H9 (cell line): Measurements from ENCODE around the gene VSTM4. TPM values are rescaled to one million over a fixed set of nuclear protein-coding genes. Genes with fewer than 3 reads are reported as not detected.

Experiments used
- DNase-seq: peaks from one replicate; pipeline ENCODE4 v3.0.0-alpha.2; 2017
- H2AFZ ChIP-seq: one replicate; pipeline ENCODE4 v1.6.1; 2013; ENCODE audit warnings: mild to moderate bottlenecking, low read length, control low read depth, moderate library complexity
- H2AK5ac ChIP-seq: 2 replicates; pipeline ENCODE4 v1.6.1; 2013; ENCODE audit warnings: low read length, control low read depth, mixed read lengths; ENCODE audit not compliant: insufficient read length
- H2BK120ac ChIP-seq: one replicate; pipeline ENCODE4 v1.6.1; 2013; ENCODE audit warnings: low read depth, mild to moderate bottlenecking, low read length, control low read depth, inconsistent platforms; ENCODE audit not compliant: poor library complexity, severe bottlenecking
- H2BK12ac ChIP-seq: 2 replicates; pipeline ENCODE4 v1.6.1; 2013; ENCODE audit warnings: low read length, control low read depth, mixed read lengths, low read depth; ENCODE audit not compliant: insufficient read length
- H2BK15ac ChIP-seq: 2 replicates; pipeline ENCODE4 v1.6.1; 2013; ENCODE audit warnings: low read depth, low read length, control low read depth
- H2BK20ac ChIP-seq: one replicate; pipeline ENCODE4 v1.6.1; 2013; ENCODE audit warnings: low read depth, mild to moderate bottlenecking, low read length, control low read depth, inconsistent platforms; ENCODE audit not compliant: poor library complexity, severe bottlenecking
- H2BK5ac ChIP-seq: 2 replicates; pipeline ENCODE4 v1.6.1; 2013; ENCODE audit warnings: low read length, control low read depth, mixed read lengths; ENCODE audit not compliant: insufficient read length
- H3K14ac ChIP-seq: 2 replicates; pipeline ENCODE4 v1.6.1; 2013; ENCODE audit warnings: low read length, control low read depth; ENCODE audit not compliant: insufficient read depth
- H3K18ac ChIP-seq: 2 replicates; pipeline ENCODE4 v1.6.1; 2013; ENCODE audit warnings: low read depth, mild to moderate bottlenecking, mixed read lengths, low read length, control low read depth; ENCODE audit not compliant: insufficient read length
- H3K23ac ChIP-seq: 2 replicates; pipeline ENCODE4 v1.6.1; 2013; ENCODE audit warnings: low read length, control low read depth, mixed read lengths, low read depth; ENCODE audit not compliant: insufficient read length
- H3K23me2 ChIP-seq: 2 replicates; pipeline ENCODE4 v1.6.1; 2013; ENCODE audit warnings: low read depth, mild to moderate bottlenecking, mixed read lengths, low read length, control low read depth; ENCODE audit not compliant: insufficient read length, poor library complexity, severe bottlenecking
- H3K27ac ChIP-seq: 2 replicates; pipeline ENCODE4 v1.5.1; 2013; ENCODE audit warnings: low read length, control low read depth, mixed read lengths, low read depth; ENCODE audit not compliant: insufficient read length
- H3K27me3 ChIP-seq: 2 replicates; pipeline ENCODE4 v1.6.1; 2013; ENCODE audit warnings: low read length, control low read depth, inconsistent platforms; ENCODE audit not compliant: insufficient read depth
- H3K4ac ChIP-seq: 2 replicates; pipeline ENCODE4 v1.6.1; 2013; ENCODE audit warnings: low read depth, mild to moderate bottlenecking, control low read depth, inconsistent platforms, low read length, moderate library complexity
- H3K4me1 ChIP-seq: 2 replicates; pipeline ENCODE4 v1.6.1; 2013; ENCODE audit warnings: low read length, control low read depth, inconsistent platforms; ENCODE audit not compliant: insufficient read depth
- H3K4me2 ChIP-seq: 2 replicates; pipeline ENCODE4 v1.6.1; 2013; ENCODE audit warnings: low read length, control low read depth, mixed read lengths; ENCODE audit not compliant: insufficient read length, insufficient read depth
- H3K56ac ChIP-seq: 2 replicates; pipeline ENCODE4 v1.6.1; 2013; ENCODE audit warnings: low read depth, mild to moderate bottlenecking, mixed read lengths, low read length, control low read depth; ENCODE audit not compliant: insufficient read length
- H3K79me1 ChIP-seq: 2 replicates; pipeline ENCODE4 v1.6.1; 2013; ENCODE audit warnings: low read depth, mild to moderate bottlenecking, moderate library complexity, low read length, control low read depth, inconsistent platforms; ENCODE audit not compliant: insufficient read depth, poor library complexity, severe bottlenecking
- H3K79me2 ChIP-seq: 2 replicates; pipeline ENCODE4 v1.6.1; 2013; ENCODE audit warnings: low read length, control low read depth, inconsistent platforms; ENCODE audit not compliant: insufficient read depth
- H3K9ac ChIP-seq: 2 replicates; pipeline ENCODE4 v1.6.1; 2013; ENCODE audit warnings: low read length, control low read depth, mixed read lengths; ENCODE audit not compliant: insufficient read length; ENCODE audit errors: extremely low read depth
- H3K9me3 ChIP-seq: one replicate; pipeline ENCODE4 v1.6.1; 2013; ENCODE audit warnings: low read depth, low read length, inconsistent platforms; ENCODE audit not compliant: control insufficient read depth
- H3T11ph ChIP-seq: one replicate; pipeline ENCODE4 v1.6.1; 2013; ENCODE audit warnings: mild to moderate bottlenecking, low read length, control low read depth, inconsistent platforms
- H4K20me1 ChIP-seq: one replicate; pipeline ENCODE4 v1.6.1; 2013; ENCODE audit not compliant: control insufficient read depth, insufficient read length, insufficient read depth
- H4K5ac ChIP-seq: 2 replicates; pipeline ENCODE4 v1.6.1; 2013; ENCODE audit warnings: low read depth, mild to moderate bottlenecking, mixed read lengths, low read length, control low read depth; ENCODE audit not compliant: insufficient read length
- H4K8ac ChIP-seq: replicated peaks from 2 replicates; pipeline ENCODE4 v1.6.1; 2013; ENCODE audit warnings: low read length, control low read depth, mixed read lengths, low read depth; ENCODE audit not compliant: insufficient read length
- H4K91ac ChIP-seq: 2 replicates; pipeline ENCODE4 v1.6.1; 2013; ENCODE audit warnings: low read depth, mild to moderate bottlenecking, moderate library complexity, mixed read lengths, low read length, control low read depth; ENCODE audit not compliant: insufficient read length
- H3K27ac Mint-ChIP-seq, 3 experiments: 2 replicates in 2 of 3; 3 replicates in 1 of 3; pipeline ENCODE4 v1.8.0; 2020 to 2021; ENCODE audit warnings: mixed read lengths in 3 of 3, mild to moderate bottlenecking in 1 of 3, moderate library complexity in 1 of 3
- H3K27me3 Mint-ChIP-seq: 2 replicates; pipeline ENCODE4 v1.8.0; 2021; ENCODE audit warnings: low read depth, mild to moderate bottlenecking, moderate library complexity, mixed read lengths
- H3K36me3 Mint-ChIP-seq, 3 experiments: 2 replicates in 2 of 3; 3 replicates in 1 of 3; pipeline ENCODE4 v1.8.0; 2020 to 2021; ENCODE audit warnings: low read depth in 3 of 3, mixed read lengths in 3 of 3; ENCODE audit not compliant: insufficient read depth in 1 of 3
- H3K4me1 Mint-ChIP-seq, 2 experiments: 2 replicates each; pipeline ENCODE4 v1.8.0; 2020; ENCODE audit warnings: mixed read lengths in 2 of 2
- H3K4me3 Mint-ChIP-seq, 2 experiments: 2 replicates in 1 of 2; 3 replicates in 1 of 2; pipeline ENCODE4 v1.8.0; 2020 to 2021; ENCODE audit warnings: mild to moderate bottlenecking in 2 of 2, mixed read lengths in 2 of 2, moderate library complexity in 1 of 2
- H3K9me3 Mint-ChIP-seq, 2 experiments: 2 replicates in 1 of 2; 3 replicates in 1 of 2; pipeline ENCODE4 v1.8.0; 2020; ENCODE audit warnings: mild to moderate bottlenecking in 2 of 2, mixed read lengths in 2 of 2, moderate library complexity in 1 of 2
- CTCF ChIP-seq: fragments of 200-600 bp; sonication (generic); conservative IDR thresholded peaks from 3 replicates; pipeline ENCODE4 v1.8.0; 2021; ENCODE audit warnings: antibody characterized with exemption, mild to moderate bottlenecking
- WGBS: extraction: QIAGEN DNeasy Blood & Tissue Kit; methylation state at CpG from one replicate; pipeline ENCODE4 v1.1.7; 2013; ENCODE audit warnings: missing lambda C conversion rate, low lambda C conversion rate, mixed read lengths; ENCODE audit not compliant: insufficient read length; ENCODE audit errors: extremely low coverage; 5-methylcytosine and 5-hydroxymethylcytosine counted together
- total RNA-seq: library from RNA; stranded (reverse); gene quantifications from 2 replicates; pipeline ENCODE4 v1.2.1, GENCODE V29; 2021

The VSTM4 gene
- total RNA-seq, 1 experiment from 2014 or later, result 0.44 TPM

- no peaks in the 10 kb centered on the region; a peak in 1 of 7 replicates for H3K36me3 Mint-ChIP-seq
- H3K23ac ChIP-seq, result no peak overlapping the region
- no peak overlapping the region for H2BK120ac ChIP-seq
- no peak overlapping the region for H2BK12ac ChIP-seq
- no peak overlapping the region for H2AK5ac ChIP-seq
- H3K4me1 Mint-ChIP-seq, result peaks cover 30 to 36% of the 10 kb centered on the region in 2 experiments
- H3K56ac ChIP-seq, result no peak overlapping the region
- no peak for TF ChIP-seq CTCF
- no peak overlapping the region for H2AFZ ChIP-seq
- no peak for DNase-seq
- no peaks in the 10 kb centered on the region for H3K9me3 ChIP-seq
- no peaks in the 10 kb centered on the region for H3K79me2 ChIP-seq
- no CpG with 5 or more reads among the region's 8 CpGs for WGBS
- no peak overlapping the region for H4K91ac ChIP-seq
- no peak overlapping the region for H2BK15ac ChIP-seq
- H3K14ac ChIP-seq, result no peak overlapping the region
- no peaks in the 10 kb centered on the region for H3K27me3 ChIP-seq
- peaks cover 2% of the 10 kb centered on the region; the same call in 1 of the 2 replicates for H3K27me3 Mint-ChIP-seq
- peaks cover 0 to 2% of the 10 kb centered on the region in 2 experiments; a peak in 2 of 5 replicates for H3K9me3 Mint-ChIP-seq
- no peaks in the 10 kb centered on the region for H3K23me2 ChIP-seq
- H3K4me3 Mint-ChIP-seq, result no peak overlapping the region
- H2BK20ac ChIP-seq, result no peak overlapping the region
- no peak overlapping the region for H3K27ac ChIP-seq
- no peaks in the 10 kb centered on the region for H3K79me1 ChIP-seq
- no peak overlapping the region for H4K8ac ChIP-seq
- no peak overlapping the region for H3T11ph ChIP-seq
- H3K4me1 ChIP-seq, result peaks cover 1% of the 10 kb centered on the region; the same call in 1 of the 2 replicates
- no peaks in the 10 kb centered on the region for H4K20me1 ChIP-seq
- H3K27ac Mint-ChIP-seq, result peak overlapping the region in 1 of 3 experiments; percentile 35; a peak in 1 of 7 replicates
- no peak overlapping the region for H3K4me2 ChIP-seq
- H3K4ac ChIP-seq, result no peak overlapping the region
- no peak overlapping the region for H2BK5ac ChIP-seq
- H4K5ac ChIP-seq, result no peak overlapping the region
- H3K9ac ChIP-seq, result no peak overlapping the region
- H3K18ac ChIP-seq, result peak overlapping the region; percentile 12
Observed at GRCh38 chr10:49139028-49139845, 23.9 kb upstream of the VSTM4 start.
